SW 1271 (cell line): ENCODE results near the gene NINJ2.
"Not testable (repeated sequence)": the region's sequence is repeated elsewhere in the genome, so short reads cannot be mapped to it uniquely, and the experiment has no call there.

Source experiments
- DNase-seq, 2 experiments: peaks; one replicate each; lab custom pipeline; 2025; lab: John Stamatoyannopoulos, UW

NINJ2 gene

GRCh38 chr12:586318-587071 lies 76.8 kb downstream of the NINJ2 start:
- DNase-seq, result no peak

- no peak for DNase-seq
These were observed 77.9 kb downstream of the NINJ2 start for GRCh38 chr12:585062-586061.

- DNase-seq, result no peak
These were observed 79.9 kb downstream of the NINJ2 start for GRCh38 chr12:583251-583869.

GRCh38 chr12:581746-582145 lies 81.5 kb downstream of the NINJ2 start:
- DNase-seq, result no peak

- no peak for DNase-seq
These were observed 81.9 kb downstream of the NINJ2 start for GRCh38 chr12:581321-581720.

GRCh38 chr12:580813-581212 lies 82.4 kb downstream of the NINJ2 start:
- no peak for DNase-seq

- DNase-seq, result no peak
These were observed 83.7 kb downstream of the NINJ2 start for GRCh38 chr12:579420-580110.

- no peak for DNase-seq
These were observed 84.4 kb downstream of the NINJ2 start for GRCh38 chr12:578748-579419.

- DNase-seq, result not testable (repeated sequence)
These were observed 85.1 kb downstream of the NINJ2 start for GRCh38 chr12:577994-578747.

- DNase-seq, result no peak
These were observed 86.6 kb downstream of the NINJ2 start for GRCh38 chr12:576615-577110.

- DNase-seq, result peak in 1 of 2 experiments; percentile 66
These were observed 87.2 kb downstream of the NINJ2 start for GRCh38 chr12:575948-576614.

GRCh38 chr12:575129-575502 lies 88.1 kb downstream of the NINJ2 start:
- DNase-seq, result no peak

GRCh38 chr12:574475-575128 lies 88.6 kb downstream of the NINJ2 start:
- DNase-seq, result no peak

GRCh38 chr12:573232-573631 lies 90.0 kb downstream of the NINJ2 start:
- no peak for DNase-seq

GRCh38 chr12:572532-572899 lies 90.7 kb downstream of the NINJ2 start:
- DNase-seq, result peak; percentile 59 to 60

- DNase-seq, result peak in 1 of 2 experiments; percentile 60
These were observed 91.3 kb downstream of the NINJ2 start for GRCh38 chr12:571795-572531.

GRCh38 chr12:570921-571794 lies 92.1 kb downstream of the NINJ2 start:
- peak; percentile 91 to 93 for DNase-seq
